K562 (cell line): ENCODE results near the gene RNF150.

ENCODE experiments used
- KAT7 ChIP-seq: sonication (generic); formaldehyde crosslinking; IDR thresholded peaks from 2 replicates; pipeline ENCODE4 v1.8.0; 2022; ENCODE audit warnings: missing genetic modification reagents, mild to moderate bottlenecking, borderline replicate concordance
- MCM5 ChIP-seq: fragments of 450-650 bp; IDR thresholded peaks from 2 replicates; pipeline ENCODE4 v1.6.1; 2016; ENCODE audit warnings: low read depth
- POLR2A ChIP-seq: fragments of 450-650 bp; conservative IDR thresholded peaks from 2 replicates; pipeline ENCODE4 v1.6.1; 2016
- SMAD3 ChIP-seq: fragments of 450-650 bp; formaldehyde crosslinking; conservative IDR thresholded peaks from 2 replicates; pipeline ENCODE4 v1.4.0; 2020; ENCODE audit warnings: mild to moderate bottlenecking
- TEAD2 ChIP-seq: fragments of 450-650 bp; IDR thresholded peaks from 2 replicates; pipeline ENCODE4 v1.6.1; 2016; ENCODE audit warnings: missing genetic modification characterization, control low read depth, missing compliant biosample characterization
- ZFP36 ChIP-seq: fragments of 150-350 bp; IDR thresholded peaks from 2 replicates; pipeline ENCODE4 v1.6.1; 2018; ENCODE audit warnings: low read length, low read depth; ENCODE audit not compliant: partially characterized antibody
- ZNF175 ChIP-seq: fragments of 200-800 bp; sonication (Bioruptor generic); IDR thresholded peaks from 2 replicates; pipeline ENCODE4 v1.6.1; 2016; ENCODE audit warnings: low read depth, mild to moderate bottlenecking, missing genetic modification characterization, missing compliant biosample characterization

- no peak for TF ChIP-seq KAT7
- no peak for TF ChIP-seq ZFP36
- no peak for TF ChIP-seq TEAD2 (tag)
- TF ChIP-seq POLR2A, result no peak
- no peak for TF ChIP-seq ZNF175 (CRISPR knock-in tag)
- TF ChIP-seq SMAD3 (CRISPR knock-in tag), result no peak
- no peak for TF ChIP-seq MCM5
These were observed 105.8 kb downstream of the RNF150 start for GRCh38 chr4:141027421-141027820.
